Calu3 (cell line): ENCODE results near the gene FAHD2B. TPM values are rescaled to one million over a fixed set of nuclear protein-coding genes. Genes with fewer than 3 reads are reported as not detected.
"Not testable (repeated sequence)": the region's sequence is repeated elsewhere in the genome, so short reads cannot be mapped to it uniquely, and the experiment has no call there.

ENCODE experiments used
- Bru-seq: library from RNA; stranded (reverse); fragments of 400-500 nt; gene quantifications from one replicate; lab custom pipeline; 2021; lab: Mats Ljungman, UMichigan
- BruChase-seq, 2 experiments: library from RNA; stranded (reverse); fragments of 400-500 nt; gene quantifications; one replicate each; lab custom pipeline; 2021; lab: Mats Ljungman, UMichigan
- BruUV-seq: library from RNA; stranded (reverse); fragments of 400-500 nt; replicated peaks from 2 replicates; lab custom pipeline; 2021; lab: Mats Ljungman, UMichigan
- CTCF ChIA-PET: fragments of 300-600 bp; sonication (Branson Sonifier 250); formaldehyde crosslinking; loops from one replicate; lab custom pipeline; 2022; ENCODE audit warnings: antibody characterized with exemption; lab: Charles Lee
- DNase-seq: peaks from one replicate; pipeline ENCODE4 v3.0.0; 2022
- H3K27ac Mint-ChIP-seq: one replicate; pipeline ENCODE4 v1.8.0; 2022; ENCODE audit warnings: mixed read lengths; ENCODE audit not compliant: unreplicated experiment
- H3K27me3 Mint-ChIP-seq: one replicate; pipeline ENCODE4 v1.8.0; 2022; ENCODE audit warnings: mixed read lengths; ENCODE audit not compliant: unreplicated experiment
- H3K36me3 Mint-ChIP-seq: one replicate; pipeline ENCODE4 v1.8.0; 2022; ENCODE audit warnings: mild to moderate bottlenecking, moderate library complexity, mixed read lengths; ENCODE audit not compliant: insufficient read depth, unreplicated experiment
- H3K4me1 Mint-ChIP-seq: one replicate; pipeline ENCODE4 v1.8.0; 2022; ENCODE audit warnings: mild to moderate bottlenecking, low read depth, mixed read lengths; ENCODE audit not compliant: unreplicated experiment
- H3K4me3 Mint-ChIP-seq: one replicate; pipeline ENCODE4 v1.8.0; 2022; ENCODE audit warnings: mild to moderate bottlenecking, low read depth, moderate library complexity, mixed read lengths; ENCODE audit not compliant: unreplicated experiment
- H3K9me3 Mint-ChIP-seq: one replicate; pipeline ENCODE4 v1.8.0; 2022; ENCODE audit warnings: low read depth, mixed read lengths; ENCODE audit not compliant: unreplicated experiment
- intact Hi-C: fragments of 100-400 bp; cut with micrococcal nuclease; formaldehyde crosslinking; loops from one replicate; pipeline ENCODE4 v1.10.0; 2022; ENCODE audit not compliant: unreplicated experiment
- long read RNA-seq: library from polyadenylated mRNA; stranded (forward); transcript quantifications from one replicate; pipeline ENCODE4 v2.0.0, GENCODE V29; 2022
- total RNA-seq: library from RNA; stranded (reverse); gene quantifications from 2 replicates; pipeline ENCODE4 v1.2.3, GENCODE V29; 2022
- TF ChIP-seq, protein P1 (sequence below): fragments of 200-600 bp; IDR thresholded peaks from one replicate; pipeline ENCODE4 v1.8.0; 2022; ENCODE audit warnings: antibody characterized with exemption; ENCODE audit not compliant: unreplicated experiment

The FAHD2B gene, protein sequence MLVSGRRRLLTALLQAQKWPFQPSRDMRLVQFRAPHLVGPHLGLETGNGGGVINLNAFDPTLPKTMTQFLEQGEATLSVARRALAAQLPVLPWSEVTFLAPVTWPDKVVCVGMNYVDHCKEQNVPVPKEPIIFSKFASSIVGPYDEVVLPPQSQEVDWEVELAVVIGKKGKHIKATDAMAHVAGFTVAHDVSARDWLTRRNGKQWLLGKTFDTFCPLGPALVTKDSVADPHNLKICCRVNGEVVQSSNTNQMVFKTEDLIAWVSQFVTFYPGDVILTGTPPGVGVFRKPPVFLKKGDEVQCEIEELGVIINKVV
- total RNA-seq (12.6 and 14.2 TPM in 2 replicates), Bru-seq, nascent RNA (percentile 46 among the genes with signal in this experiment), BruChase-seq, experiment 1, labeled RNA remaining after a 6-hour chase (percentile 38 among the genes with signal in this experiment), BruChase-seq, experiment 2, labeled RNA remaining after a 2-hour chase (percentile 33 among the genes with signal in this experiment)
- long read RNA-seq, transcript FAHD2B-202 (9 exons, 1,388 nt), result minor isoform, 11 of 30 reads
- long read RNA-seq, transcript FAHD2B-201 (8 exons, 1,305 nt), result major isoform, 14 of 30 reads
- long read RNA-seq, partial matches to known transcripts, result 1 of 30 reads
- long read RNA-seq, other reads (novel, unspliced or antisense), result 4 of 30 reads

DNA sequence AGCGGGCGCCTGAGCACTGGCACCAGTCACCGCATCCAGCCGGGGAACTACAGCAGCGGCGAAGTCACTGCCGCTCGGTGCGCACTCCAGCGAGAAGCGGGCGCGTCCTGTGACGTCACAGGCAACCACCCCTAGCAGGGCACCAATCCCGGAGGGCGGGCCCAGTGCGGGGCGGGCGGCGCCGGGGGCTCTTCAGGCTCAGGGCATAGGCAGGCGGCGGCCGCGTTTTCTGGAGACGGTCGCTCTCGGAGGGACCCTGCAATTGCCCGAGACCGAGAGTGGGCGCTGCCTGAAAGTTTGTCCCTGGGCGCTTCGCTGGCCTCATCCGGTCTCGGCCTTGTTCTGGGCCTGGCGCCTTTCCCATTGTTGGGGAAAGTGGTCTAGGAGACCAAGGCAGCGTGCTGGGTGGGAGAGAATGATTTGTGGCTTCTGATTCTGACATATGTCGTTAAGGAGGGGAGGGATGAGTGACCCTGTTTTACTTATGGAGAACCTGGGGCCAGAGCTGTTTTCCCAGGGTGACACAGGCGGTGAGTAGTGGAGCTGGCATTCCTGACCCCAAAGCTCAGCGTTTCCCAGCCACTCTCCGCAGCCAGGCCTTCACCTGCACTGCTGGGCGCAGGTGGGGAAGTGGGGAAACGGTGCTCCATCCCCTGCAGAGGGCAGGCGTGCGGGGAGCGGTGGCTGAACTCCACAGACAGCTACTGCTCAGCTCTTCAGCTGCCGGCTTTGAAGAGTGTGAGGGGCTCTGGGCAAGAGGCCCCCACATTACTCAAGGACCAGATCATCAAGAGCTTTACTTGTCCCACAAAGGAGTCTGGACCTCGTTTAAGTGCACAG, at the start of gene FAHD2B:
TSS of gene FAHD2B (minus strand) at position 111 of the 840 bp plus-strand sequence. CDS start 3,176 bp downstream, outside the sequence.
- H3K36me3 Mint-ChIP-seq, H3K27ac Mint-ChIP-seq, H3K9me3 Mint-ChIP-seq, CTCF ChIA-PET, H3K4me1 Mint-ChIP-seq, intact Hi-C loops: not testable (repeated sequence)
- H3K4me3 Mint-ChIP-seq, result peak within 1 kb of the TSS; percentile 60
- DNase-seq, result peak; percentile 69
- H3K27me3 Mint-ChIP-seq, result peaks cover 24% of the 10 kb centered on the region
- BruUV-seq, result TSS peak; percentile 41

DNA sequence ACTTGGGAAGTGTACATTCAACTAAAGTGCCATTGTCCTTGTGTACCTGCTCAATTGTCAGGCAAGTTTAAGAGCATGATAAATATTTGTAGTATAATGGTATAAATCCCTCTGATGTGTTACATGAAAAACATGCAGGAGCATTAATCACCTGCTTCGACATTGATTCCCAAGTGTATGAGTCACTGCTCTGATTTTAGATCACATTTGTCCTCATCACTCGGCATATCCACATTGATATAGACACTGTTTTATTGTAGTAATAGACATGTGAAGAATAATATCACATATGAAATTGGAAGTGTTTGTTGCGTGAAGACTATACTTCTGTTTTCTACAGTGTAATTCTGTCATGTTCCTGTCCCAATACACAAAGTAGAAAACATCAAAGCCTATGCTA, 49.3 kb upstream of the FAHD2B start:
- H3K36me3 Mint-ChIP-seq, H3K9me3 Mint-ChIP-seq, H3K4me1 Mint-ChIP-seq, H3K27ac Mint-ChIP-seq, BruUV-seq, H3K27me3 Mint-ChIP-seq, CTCF ChIA-PET, intact Hi-C loops, H3K4me3 Mint-ChIP-seq, DNase-seq: not testable (repeated sequence)

DNA sequence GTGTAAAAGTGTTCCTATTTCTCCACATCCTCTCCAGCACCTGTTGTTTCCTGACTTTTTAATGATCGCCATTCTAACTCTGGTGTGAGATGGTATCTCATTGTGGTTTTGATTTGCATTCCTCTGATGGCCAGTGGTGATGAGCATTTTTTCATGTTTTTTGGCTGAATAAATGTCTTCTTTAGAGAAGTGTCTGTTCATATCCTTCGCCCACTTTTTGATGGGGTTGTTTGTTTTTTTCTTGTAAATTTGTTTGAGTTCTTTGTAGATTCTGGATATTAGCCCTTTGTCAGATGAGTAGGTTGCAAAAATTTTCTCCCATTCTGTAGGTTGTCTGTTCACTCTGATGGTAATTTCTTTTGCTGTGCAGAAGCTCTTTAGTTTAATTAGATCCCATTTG, 34.4 kb upstream of the FAHD2B start:
- intact Hi-C loops, DNase-seq, H3K36me3 Mint-ChIP-seq, H3K27me3 Mint-ChIP-seq, H3K4me1 Mint-ChIP-seq, H3K9me3 Mint-ChIP-seq, BruUV-seq, H3K27ac Mint-ChIP-seq, H3K4me3 Mint-ChIP-seq, CTCF ChIA-PET: not testable (repeated sequence)

DNA sequence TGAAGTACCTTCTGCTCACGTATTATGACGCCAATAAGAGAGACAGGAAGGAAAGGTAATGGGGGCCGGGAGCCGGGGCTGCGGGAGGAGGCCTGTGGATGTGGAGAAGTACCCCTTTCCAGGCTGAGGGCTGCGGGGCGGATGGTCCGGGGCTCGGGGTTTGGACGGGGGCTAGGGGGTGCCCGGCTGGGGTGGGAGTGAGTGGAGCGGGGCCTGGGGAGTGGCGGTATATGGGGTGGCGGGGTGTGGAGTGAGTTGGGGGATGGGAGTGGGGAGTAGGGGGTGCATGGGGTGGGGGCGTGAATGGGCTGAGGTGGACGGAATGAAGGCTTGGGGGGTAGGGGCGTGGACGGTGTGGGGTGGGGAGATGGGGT, 19.2 kb upstream of the FAHD2B start:
- intact Hi-C loops, result loop anchor here (5.0 kb wide), 2 partner anchors 102 to 257 kb away; partner anchors contain the start of gene ANKRD39
- Mint-ChIP-seq H3K27me3 (peaks cover 25% of the 10 kb centered on the region), H3K27ac (peak overlapping the region; percentile 97), H3K36me3 (peaks cover 19% of the 10 kb centered on the region), H3K4me3 (peak overlapping the region; percentile 97)
- BruUV-seq, H3K9me3 Mint-ChIP-seq, H3K4me1 Mint-ChIP-seq, DNase-seq: not testable (repeated sequence)
- CTCF ChIA-PET, result interaction anchor here (0.7 kb wide), 1 partner anchor 351 kb away, joined by 4 read pairs; no protein-coding TSS in a partner anchor

DNA sequence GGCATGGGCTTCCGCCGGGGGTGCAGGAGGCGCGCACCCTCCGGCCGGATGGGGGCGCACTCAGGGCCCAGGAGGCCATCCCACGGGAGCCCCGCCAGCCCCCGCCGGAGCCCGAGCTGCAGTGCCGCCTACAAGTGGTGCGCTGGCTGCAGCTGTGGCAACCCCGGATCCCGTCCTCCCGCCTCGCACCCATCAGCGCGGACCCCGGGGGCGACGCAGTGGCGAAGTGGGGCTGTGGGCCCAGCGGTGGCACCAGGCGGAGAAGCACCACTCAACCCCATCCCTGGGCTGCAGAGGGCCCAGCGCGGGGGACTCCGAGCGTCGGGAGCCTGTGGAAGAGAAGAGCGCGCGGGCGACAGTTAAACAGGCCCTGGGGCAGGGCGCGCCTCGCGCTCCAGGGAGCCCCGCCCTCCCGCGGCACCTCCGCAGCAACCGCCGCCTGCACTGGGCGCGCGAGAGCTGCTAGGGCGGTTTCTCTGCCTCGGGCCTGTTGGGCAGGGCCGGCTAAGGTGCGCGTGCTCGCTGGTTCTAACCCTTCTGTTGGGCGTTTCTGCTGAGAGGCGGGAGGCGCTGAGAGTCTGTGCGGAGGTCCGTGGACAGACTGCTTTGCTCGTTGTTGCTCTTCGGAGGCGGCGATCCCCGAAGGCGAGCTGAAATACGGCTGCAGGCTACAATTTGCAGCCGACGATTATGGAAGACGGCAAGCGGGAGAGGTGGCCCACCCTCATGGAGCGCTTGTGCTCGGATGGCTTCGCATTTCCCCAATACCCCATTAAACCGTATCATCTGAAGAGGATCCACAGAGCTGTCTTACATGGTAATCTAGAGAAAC, 18.6 kb upstream of the FAHD2B start, which contains the start of gene ANKRD36:
TSS of gene ANKRD36 (plus strand) at position 104 of the 832 bp plus-strand sequence. CDS start at position 691, 587 bp downstream.
- DNase-seq, result peak; percentile 90
- H3K36me3 Mint-ChIP-seq, result peaks cover 19% of the 10 kb centered on the region
- TF ChIP-seq, protein P1, sequence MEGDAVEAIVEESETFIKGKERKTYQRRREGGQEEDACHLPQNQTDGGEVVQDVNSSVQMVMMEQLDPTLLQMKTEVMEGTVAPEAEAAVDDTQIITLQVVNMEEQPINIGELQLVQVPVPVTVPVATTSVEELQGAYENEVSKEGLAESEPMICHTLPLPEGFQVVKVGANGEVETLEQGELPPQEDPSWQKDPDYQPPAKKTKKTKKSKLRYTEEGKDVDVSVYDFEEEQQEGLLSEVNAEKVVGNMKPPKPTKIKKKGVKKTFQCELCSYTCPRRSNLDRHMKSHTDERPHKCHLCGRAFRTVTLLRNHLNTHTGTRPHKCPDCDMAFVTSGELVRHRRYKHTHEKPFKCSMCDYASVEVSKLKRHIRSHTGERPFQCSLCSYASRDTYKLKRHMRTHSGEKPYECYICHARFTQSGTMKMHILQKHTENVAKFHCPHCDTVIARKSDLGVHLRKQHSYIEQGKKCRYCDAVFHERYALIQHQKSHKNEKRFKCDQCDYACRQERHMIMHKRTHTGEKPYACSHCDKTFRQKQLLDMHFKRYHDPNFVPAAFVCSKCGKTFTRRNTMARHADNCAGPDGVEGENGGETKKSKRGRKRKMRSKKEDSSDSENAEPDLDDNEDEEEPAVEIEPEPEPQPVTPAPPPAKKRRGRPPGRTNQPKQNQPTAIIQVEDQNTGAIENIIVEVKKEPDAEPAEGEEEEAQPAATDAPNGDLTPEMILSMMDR, result peak; percentile 57
- peaks cover 31% of the 10 kb centered on the region for H3K27me3 Mint-ChIP-seq
- peak within 1 kb of the TSS; percentile 97 for H3K27ac Mint-ChIP-seq
- not testable (repeated sequence) for BruUV-seq, H3K4me1 Mint-ChIP-seq, H3K9me3 Mint-ChIP-seq
- CTCF ChIA-PET, result interaction anchor here (0.7 to 1.6 kb wide), 4 partner anchors 255 to 350 kb away, joined by 3 to 5 read pairs (median 4); partner anchors contain the start of gene ANKRD39
- H3K4me3 Mint-ChIP-seq, result peak within 1 kb of the TSS; percentile 97
- intact Hi-C loops, result loop anchor here (5.0 kb wide), 2 partner anchors 101 to 256 kb away; partner anchors contain the start of gene ANKRD39
